Measurements from ENCODE around the gene GRIK1. TPM values are rescaled to one million over a fixed set of nuclear protein-coding genes. Genes with fewer than 3 reads are reported as not detected.
"Not testable (repeated sequence)": the region's sequence is repeated elsewhere in the genome, so short reads cannot be mapped to it uniquely, and the experiment has no call there.

The GRIK1 gene
- total RNA-seq (2014; rRNA removed; shearing (Covaris generic)), result not detected in 2 replicates

DNA sequence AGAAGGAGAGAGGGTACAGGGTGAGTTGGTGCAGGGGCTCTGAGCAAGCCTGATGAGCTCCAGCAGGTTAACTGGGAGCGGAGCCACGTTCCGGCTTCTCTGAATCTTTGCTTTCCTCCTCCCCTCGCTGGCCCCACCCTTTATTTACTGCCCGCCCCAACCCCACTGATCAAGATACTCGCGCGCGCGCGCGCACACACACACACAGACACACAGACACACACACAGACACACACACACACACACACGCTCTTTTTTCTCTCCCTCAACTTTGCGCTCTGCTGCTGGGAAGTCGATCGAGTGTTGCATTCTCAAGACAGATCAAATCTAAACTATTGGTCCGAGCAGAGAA lies at the start of gene GRIK1:
GRIK1 (minus strand) TSS at position 73 of the 352 bp plus-strand sequence.
- no peak for DNase-seq (ENCODE audit: low spot score)

DNA sequence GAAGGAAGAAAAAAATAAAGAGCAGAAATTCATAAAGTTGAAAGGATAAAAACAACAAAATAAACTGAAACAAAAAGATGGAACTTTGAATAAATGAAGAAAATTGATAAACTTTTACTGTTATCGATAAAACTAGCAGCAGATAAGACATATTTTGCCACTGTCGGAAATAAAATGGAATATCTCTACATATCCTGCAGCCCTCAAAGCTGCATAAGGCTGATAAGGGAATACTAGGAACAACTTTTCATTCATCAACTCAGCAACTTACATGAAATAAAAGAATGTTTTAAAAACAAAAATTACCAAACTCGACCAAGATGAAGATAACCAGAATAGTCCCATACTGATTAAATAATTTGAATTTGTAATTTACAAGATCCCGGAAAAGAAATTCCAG lies 48.0 kb upstream of the GRIK1 start:
- DNase-seq (ENCODE audit: low spot score), result no peak

GRCh38 chr21:29985866-29986265 lies 46.1 kb upstream of the GRIK1 start:
- DNase-seq (ENCODE audit: low spot score), result no peak

GRCh38 chr21:29979043-29979442 lies 39.2 kb upstream of the GRIK1 start:
- no peak for DNase-seq (ENCODE audit: low spot score)

GRCh38 chr21:29975776-29976175 lies 36.0 kb upstream of the GRIK1 start:
- no peak for DNase-seq (ENCODE audit: low spot score)

DNA sequence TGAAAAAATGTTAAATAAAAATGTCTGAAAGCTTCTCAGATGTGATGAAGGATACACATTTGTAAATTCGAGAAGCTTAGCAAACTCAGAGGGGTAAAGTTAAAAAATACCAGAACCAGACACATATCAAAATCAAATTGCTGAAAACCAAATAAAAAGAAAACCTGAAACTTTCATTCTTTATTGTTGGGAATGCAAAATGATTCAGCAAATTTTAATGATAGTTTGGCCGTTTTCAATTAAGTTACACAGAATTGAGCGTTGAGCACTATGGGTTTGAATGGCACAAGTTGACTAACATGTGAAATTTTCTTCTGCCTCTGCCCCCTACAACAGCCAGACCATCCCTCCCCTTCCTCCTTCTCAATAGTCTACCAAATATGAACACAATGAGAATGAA lies 33.5 kb upstream of the GRIK1 start:
- DNase-seq (ENCODE audit: low spot score), result no peak

DNA sequence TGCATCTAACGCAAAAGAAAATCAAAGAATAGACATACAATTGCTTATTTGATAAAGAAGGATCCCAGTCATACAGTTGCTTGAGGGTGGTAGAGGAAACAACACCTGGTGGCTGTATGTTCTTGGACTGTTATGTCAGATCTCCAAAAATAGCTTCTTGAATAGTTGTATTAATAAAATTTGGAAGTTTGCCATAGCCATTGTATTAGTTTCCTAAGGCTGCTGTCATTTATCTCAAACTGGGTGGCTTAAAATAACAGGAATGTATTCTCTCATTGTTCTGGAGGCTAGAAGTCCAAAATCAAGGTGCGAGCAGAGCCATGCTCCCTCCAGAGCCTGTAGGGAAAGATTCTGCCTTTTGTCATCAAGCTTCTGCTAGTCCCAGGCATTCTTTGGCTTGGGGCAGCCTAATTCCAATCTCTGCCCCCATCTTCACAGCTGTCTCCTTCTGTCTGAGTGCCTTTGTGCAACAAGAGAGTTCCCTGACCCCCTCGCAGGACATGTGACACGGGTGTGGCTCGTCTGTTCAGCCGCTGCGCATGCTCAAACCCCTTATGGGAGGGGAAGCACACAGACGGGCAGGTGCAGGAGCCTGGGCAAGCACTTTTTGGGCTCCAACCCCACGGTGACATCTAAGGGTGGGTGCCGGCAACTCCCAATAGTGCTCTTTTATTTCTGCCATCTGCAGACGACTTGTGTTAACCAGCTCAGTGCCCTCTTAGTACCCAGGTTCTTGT lies 21.7 kb upstream of the GRIK1 start:
- no peak for DNase-seq (ENCODE audit: low spot score)

DNA sequence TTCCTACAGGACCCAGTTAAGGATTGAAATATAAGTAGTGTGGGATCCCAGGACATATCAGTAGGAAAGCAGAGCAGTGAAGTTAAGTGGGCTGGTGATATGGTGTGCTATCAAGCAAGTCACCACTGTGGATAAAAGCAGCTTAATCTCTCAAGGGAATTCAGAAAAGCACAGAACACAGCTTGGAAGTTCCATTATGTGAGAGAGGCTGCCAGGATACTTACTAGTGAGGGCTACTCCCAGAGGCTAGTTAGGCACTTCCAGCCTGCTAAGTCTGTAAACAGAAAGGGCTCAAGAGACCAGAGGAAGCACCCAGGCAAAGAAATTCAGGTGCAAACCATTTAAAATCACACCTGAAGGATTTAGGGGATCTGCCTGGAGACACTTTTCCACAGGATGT lies 18.8 kb upstream of the GRIK1 start:
- DNase-seq (ENCODE audit: low spot score), result no peak

- DNase-seq (ENCODE audit: low spot score), result not testable (repeated sequence)
Observed at GRCh38 chr21:29958035-29958434, 18.2 kb upstream of the GRIK1 start.

DNA sequence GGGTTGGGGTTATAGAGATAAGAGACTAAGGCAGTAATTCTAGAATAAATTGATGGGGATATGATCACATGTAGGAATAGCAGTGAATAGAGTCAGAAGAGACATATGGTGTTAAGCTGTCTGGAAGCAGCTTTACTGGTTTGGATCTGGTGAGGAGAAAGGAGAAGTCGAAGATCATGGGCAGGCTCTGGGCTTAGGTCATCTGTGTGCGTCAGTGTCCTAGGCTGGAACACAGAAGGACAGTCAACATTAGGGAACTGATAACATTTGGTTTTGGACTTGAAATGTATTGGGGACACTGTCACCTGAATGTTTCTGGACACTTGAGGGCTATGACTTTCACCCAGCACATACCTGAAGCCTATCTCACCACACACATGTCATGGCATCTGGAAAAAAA lies 13.9 kb upstream of the GRIK1 start:
- DNase-seq (ENCODE audit: low spot score), result no peak

DNA sequence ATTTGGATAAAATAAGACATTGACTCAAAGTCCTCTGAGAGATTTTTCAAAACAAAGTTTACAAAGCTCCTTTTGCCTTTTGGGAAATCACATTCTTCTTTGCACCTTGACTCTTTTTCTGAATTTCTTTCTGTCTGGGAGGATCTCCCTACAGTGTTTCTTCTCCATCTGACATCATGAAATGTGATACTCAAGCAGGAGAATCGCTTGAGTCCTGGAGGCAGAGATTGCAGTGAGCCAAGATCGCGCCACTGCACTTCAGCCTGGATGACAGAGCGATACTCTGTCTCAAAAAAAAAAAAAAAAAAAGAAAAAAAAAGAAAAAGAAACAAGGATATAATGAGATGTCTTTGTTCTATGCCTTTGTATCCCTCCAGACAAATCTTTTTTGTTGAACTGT lies 13.3 kb upstream of the GRIK1 start:
- no peak for DNase-seq (ENCODE audit: low spot score)

DNA sequence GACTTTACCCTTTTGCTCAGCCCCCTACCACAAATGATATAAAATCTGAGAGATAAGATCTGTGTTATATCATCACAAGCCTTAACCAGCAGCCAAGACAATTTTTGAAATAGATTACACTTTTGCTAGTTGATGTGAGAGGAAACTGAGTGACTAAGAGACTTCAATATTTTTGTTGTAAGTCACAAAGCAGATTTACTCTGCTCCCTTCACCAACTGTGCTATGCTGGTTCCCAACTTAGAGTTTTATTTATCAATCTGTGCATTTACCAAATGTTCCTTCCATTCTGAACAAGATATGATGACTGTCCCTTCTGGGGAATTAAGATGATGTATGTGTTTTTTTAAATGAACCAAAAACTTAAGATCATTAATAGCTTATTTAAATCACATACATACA lies 12.1 kb upstream of the GRIK1 start:
- no peak for DNase-seq (ENCODE audit: low spot score)

- no peak for DNase-seq (ENCODE audit: low spot score)
Observed at GRCh38 chr21:29949991-29950390, 10.2 kb upstream of the GRIK1 start.

- DNase-seq (ENCODE audit: low spot score), result no peak
Observed at GRCh38 chr21:29947119-29947518, 7.3 kb upstream of the GRIK1 start.

- no peak for DNase-seq (ENCODE audit: low spot score)
Observed at GRCh38 chr21:29943885-29944284, 4.1 kb upstream of the GRIK1 start.

- DNase-seq (ENCODE audit: low spot score), result no peak
Observed at GRCh38 chr21:29942034-29942433, 2.2 kb upstream of the GRIK1 start.

DNA sequence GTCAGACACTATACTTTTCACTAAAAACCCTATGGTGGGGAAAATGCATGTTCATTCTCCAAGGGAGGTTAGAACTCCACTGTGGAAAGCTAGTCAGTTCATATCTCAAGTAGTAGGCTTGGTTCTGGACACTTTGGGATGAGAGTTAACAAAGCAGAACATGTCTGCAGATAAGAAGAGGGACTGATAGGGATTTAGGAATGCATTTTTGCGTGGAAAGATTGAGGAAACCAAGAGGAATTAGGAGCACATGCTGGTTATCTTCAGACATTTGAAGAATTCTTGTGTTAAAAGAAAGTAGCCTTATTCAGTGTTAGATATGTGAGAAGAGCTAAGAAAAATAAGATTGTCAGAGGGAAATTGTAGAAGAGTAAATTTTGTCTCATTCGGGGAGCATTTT lies 1.2 kb upstream of the GRIK1 start:
- no peak for DNase-seq (ENCODE audit: low spot score)

GRCh38 chr21:29940361-29940760 lies 565 bp upstream of the GRIK1 start:
- no peak for DNase-seq (ENCODE audit: low spot score)

GRCh38 chr21:29939104-29939923 lies 482 bp downstream of the GRIK1 start:
- no peak for DNase-seq (ENCODE audit: low spot score)

DNA sequence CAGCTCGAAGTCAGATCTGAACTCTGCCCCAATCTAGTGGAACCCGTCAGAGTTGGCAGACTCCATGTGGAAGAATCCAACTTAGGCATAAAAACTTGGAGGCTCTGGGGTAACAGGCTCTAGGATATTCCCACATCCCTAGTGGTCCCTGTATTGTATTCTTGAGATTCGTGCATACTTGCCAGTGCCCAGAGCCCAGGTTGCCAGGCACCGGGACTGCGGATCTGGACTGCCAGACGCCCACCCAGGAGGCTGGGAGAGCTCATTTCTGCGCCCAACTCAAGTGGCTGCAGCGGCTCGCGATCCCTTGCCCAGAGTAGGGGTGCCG lies 1.1 kb downstream of the GRIK1 start:
- DNase-seq (ENCODE audit: low spot score), result no peak

DNA sequence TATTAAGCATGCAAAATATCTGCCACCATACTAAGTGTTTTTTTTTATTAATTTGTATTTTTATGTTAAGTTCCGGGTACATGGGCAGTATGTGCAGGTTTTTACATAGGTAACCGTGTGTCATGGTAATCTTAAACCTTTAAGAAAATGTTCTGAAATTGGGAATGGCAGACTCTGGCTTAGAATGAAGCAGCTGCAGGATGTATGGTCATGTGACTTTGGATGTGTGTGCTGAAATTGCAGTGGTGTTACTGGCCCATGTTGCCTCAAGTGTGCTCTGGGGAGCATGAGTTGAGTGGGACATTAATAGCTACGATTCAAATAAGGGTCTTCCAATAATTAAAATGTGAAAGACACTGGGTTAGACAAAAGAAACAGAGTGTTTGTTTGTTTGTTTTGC lies 6.7 kb downstream of the GRIK1 start:
- DNase-seq (ENCODE audit: low spot score), result no peak

DNA sequence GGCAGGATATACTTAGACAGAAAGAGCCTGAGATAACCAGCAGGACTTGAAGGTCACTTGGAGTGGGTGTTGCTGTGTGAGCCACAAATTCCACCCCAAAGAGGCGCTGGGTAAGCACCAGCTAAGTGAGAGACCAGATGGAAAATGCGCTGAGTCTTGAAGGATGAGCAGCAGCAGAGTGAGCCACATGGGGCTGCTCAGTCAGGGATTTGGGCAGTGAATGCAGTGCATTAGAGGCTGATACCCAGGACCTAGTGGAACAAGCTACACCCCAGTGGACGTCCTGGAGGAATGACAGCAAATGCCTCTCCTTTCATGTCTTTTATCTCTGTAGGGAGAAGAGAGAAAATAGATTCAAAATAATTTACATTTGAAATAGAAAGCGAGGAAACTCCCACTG lies 11.3 kb downstream of the GRIK1 start:
- DNase-seq (ENCODE audit: low spot score), result no peak

DNA sequence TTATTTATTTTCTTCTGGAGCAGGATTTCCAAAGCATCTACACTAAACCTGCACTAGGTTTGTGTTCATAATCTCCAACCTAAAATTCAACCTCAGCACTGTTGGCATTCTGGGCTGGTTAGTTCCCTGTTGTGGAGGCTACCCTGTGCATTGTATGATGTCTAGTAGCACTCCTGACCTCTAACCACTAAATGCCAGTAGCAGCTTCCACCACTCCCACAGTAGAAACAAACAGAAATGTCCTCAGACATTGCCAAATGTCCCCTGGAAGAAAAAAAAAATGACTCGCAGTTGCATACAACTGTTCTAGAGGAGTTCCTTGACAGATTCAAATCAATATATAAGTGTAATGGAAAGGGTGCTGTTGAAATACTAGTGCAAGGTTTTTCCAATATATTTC lies 18.9 kb downstream of the GRIK1 start:
- DNase-seq (ENCODE audit: low spot score), result no peak

GRCh38 chr21:29914326-29914725 lies 25.5 kb downstream of the GRIK1 start:
- DNase-seq (ENCODE audit: low spot score), result no peak
